NT2/D1 (cell line): Measurements from ENCODE around the gene SCP2.
A peak's percentile ranks its signal among the peaks of the same experiment; 100 is the strongest.

Source experiments
- DNase-seq: peaks from one replicate; pipeline ENCODE4 v3.0.0-alpha.2; 2011; ENCODE audit warnings: low read depth, low spot score
- H3K27me3 ChIP-seq: 2 replicates; pipeline ENCODE4 v1.6.0; 2011; ENCODE audit warnings: mild to moderate bottlenecking; ENCODE audit not compliant: insufficient read length, insufficient read depth
- H3K36me3 ChIP-seq: 2 replicates; pipeline ENCODE4 v1.6.1; 2011; ENCODE audit warnings: mild to moderate bottlenecking, low read length, mixed read lengths; ENCODE audit not compliant: insufficient read depth, insufficient read length
- H3K4me1 ChIP-seq: 2 replicates; pipeline ENCODE4 v1.5.1; 2011; ENCODE audit not compliant: insufficient read depth, insufficient read length
- H3K4me3 ChIP-seq: 2 replicates; pipeline ENCODE4 v1.5.1; 2011; ENCODE audit warnings: low read depth; ENCODE audit not compliant: insufficient read length
- H3K9ac ChIP-seq: 2 replicates; pipeline ENCODE4 v1.6.0; 2011; ENCODE audit warnings: low read depth; ENCODE audit not compliant: insufficient read length
- H3K9me3 ChIP-seq: 2 replicates; pipeline ENCODE4 v1.5.1; 2011; ENCODE audit warnings: mild to moderate bottlenecking, low read length; ENCODE audit not compliant: insufficient read depth
- SUZ12 ChIP-seq: IDR thresholded peaks from 2 replicates; pipeline ENCODE4 v1.6.1; 2011; ENCODE audit not compliant: insufficient read length, insufficient read depth; ENCODE audit errors: extremely low read depth
- YY1 ChIP-seq: IDR thresholded peaks from 2 replicates; pipeline ENCODE4 v1.6.1; 2011; ENCODE audit not compliant: insufficient read length, insufficient read depth
- ZNF274 ChIP-seq: IDR thresholded peaks from 2 replicates; pipeline ENCODE4 v1.6.1; 2011; ENCODE audit warnings: mild to moderate bottlenecking, low read depth, low read length

Gene SCP2

GRCh38 chr1:53057127-53057526 is 130.1 kb downstream of the SCP2 start:
- peaks cover 6% of the 10 kb centered on the region for H3K4me1 ChIP-seq
- no peaks in the 10 kb centered on the region for H3K9me3 ChIP-seq
- H3K4me3 ChIP-seq, result no peak overlapping the region
- no peak for DNase-seq
- TF ChIP-seq YY1 (no peak), SUZ12 (no peak), ZNF274 (no peak)
- peaks cover 4% of the 10 kb centered on the region for H3K36me3 ChIP-seq
- H3K27me3 ChIP-seq, result peaks cover 37% of the 10 kb centered on the region
- H3K9ac ChIP-seq, result no peak overlapping the region

DNA sequence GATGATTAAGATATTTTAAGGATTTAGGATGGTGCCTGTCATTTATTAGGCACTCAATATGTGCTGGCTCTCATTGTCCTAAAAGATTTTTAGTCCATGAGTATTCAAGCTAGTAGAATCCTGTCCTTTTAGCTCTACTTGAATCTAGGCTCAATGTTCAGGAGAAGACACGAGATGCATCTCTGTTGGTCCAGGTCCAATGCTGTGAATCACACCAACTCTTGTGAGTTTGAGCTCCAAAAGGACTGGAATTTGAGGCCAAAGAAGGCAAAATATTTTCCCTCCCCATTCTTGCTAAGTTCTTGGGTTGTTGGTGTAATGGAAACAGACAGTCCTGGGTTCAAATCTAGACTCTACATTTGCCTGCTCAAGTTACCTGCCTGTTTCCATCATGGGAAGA is 133.5 kb downstream of the SCP2 start:
- Histone ChIP-seq H3K27me3 (peaks cover 70% of the 10 kb centered on the region), H3K9ac (no peak overlapping the region), H3K4me1 (peaks cover 6% of the 10 kb centered on the region), H3K9me3 (no peaks in the 10 kb centered on the region), H3K36me3 (no peaks in the 10 kb centered on the region), H3K4me3 (no peak overlapping the region)
- no peak for DNase-seq
- TF ChIP-seq SUZ12 (no peak), ZNF274 (no peak), YY1 (no peak)

GRCh38 chr1:53061123-53061858 is 134.2 kb downstream of the SCP2 start:
- H3K4me3 ChIP-seq, result peak overlapping the region; percentile 41
- DNase-seq, result no peak
- peaks cover 70% of the 10 kb centered on the region for H3K27me3 ChIP-seq
- TF ChIP-seq ZNF274, result no peak
- no peak for TF ChIP-seq SUZ12
- no peak for TF ChIP-seq YY1
- no peaks in the 10 kb centered on the region for H3K9me3 ChIP-seq
- peak overlapping the region; percentile 47 for H3K9ac ChIP-seq
- no peaks in the 10 kb centered on the region for H3K36me3 ChIP-seq
- H3K4me1 ChIP-seq, result peaks cover 6% of the 10 kb centered on the region

DNA sequence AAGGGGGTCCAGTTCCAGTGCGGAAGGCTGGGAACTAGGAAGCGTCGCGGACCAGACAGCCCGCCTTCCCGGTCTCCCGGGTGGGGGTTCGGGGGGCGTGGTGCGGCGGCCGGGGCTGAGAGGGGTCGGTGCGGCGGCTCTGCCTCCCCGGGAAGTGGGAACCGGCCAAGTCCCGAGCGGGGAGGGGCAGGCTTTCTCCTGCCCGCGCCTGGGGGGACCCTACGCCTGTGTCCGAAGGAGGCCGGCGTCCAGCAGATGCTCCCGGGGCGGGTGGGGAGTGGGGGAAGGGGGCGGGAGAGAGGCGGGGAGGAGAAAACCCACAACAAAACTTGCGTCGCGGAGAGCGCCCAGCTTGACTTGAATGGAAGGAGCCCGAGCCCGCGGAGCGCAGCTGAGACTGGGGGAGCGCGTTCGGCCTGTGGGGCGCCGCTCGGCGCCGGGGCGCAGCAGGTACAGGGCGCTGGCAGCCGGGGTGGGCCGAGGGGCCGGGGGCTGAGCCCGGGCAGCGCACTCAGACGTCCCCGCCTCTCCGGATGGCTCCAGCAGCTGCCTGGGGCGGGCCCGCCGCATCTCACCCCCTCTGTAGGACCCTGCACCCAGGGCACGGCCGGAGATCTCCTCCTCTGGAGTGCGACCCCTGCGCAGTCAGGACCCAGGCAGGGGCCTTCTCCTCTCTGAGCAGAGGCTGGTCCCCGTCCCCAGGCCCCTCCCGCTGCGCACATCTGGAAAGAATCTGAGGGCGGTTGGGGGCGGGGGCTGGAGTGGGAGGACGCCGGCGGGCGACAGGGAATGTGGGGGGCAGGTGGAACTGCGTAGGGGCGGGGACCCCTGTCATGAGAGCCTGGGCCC is 135.0 kb downstream of the SCP2 start, which contains the start of gene PODN:
Gene PODN, plus strand, starts transcription at position 355 of the 849 bp plus-strand sequence. CDS start 7,643 bp downstream, outside the sequence.
- TF ChIP-seq SUZ12, result peak; percentile 38
- TF ChIP-seq ZNF274, result no peak
- no peak for TF ChIP-seq YY1
- H3K27me3 ChIP-seq, result peaks cover 70% of the 10 kb centered on the region
- H3K4me1 ChIP-seq, result peaks cover 6% of the 10 kb centered on the region
- H3K36me3 ChIP-seq, result no peaks in the 10 kb centered on the region
- peak within 1 kb of the TSS; percentile 47 for H3K9ac ChIP-seq
- no peaks in the 10 kb centered on the region for H3K9me3 ChIP-seq
- peak within 1 kb of the TSS; percentile 41 for H3K4me3 ChIP-seq
- DNase-seq, result no peak

GRCh38 chr1:53062708-53063591 is 135.9 kb downstream of the SCP2 start:
- Histone ChIP-seq H3K27me3 (peaks cover 70% of the 10 kb centered on the region), H3K36me3 (no peaks in the 10 kb centered on the region), H3K4me3 (peak overlapping the region; percentile 41), H3K4me1 (peaks cover 6% of the 10 kb centered on the region), H3K9ac (no peak overlapping the region), H3K9me3 (no peaks in the 10 kb centered on the region)
- no peak for DNase-seq
- TF ChIP-seq SUZ12, result no peak
- no peak for TF ChIP-seq ZNF274
- no peak for TF ChIP-seq YY1

- peaks cover 65% of the 10 kb centered on the region for H3K27me3 ChIP-seq
- H3K9ac ChIP-seq, result no peak overlapping the region
Measured at GRCh38 chr1:53063744-53064515, 136.9 kb downstream of the SCP2 start.

More at GRCh38 chr1:53063744-53064515, 136.9 kb downstream of the SCP2 start:
- Histone ChIP-seq H3K4me1 (peaks cover 6% of the 10 kb centered on the region), H3K36me3 (no peaks in the 10 kb centered on the region), H3K4me3 (no peak overlapping the region), H3K9me3 (no peaks in the 10 kb centered on the region)
- TF ChIP-seq SUZ12 (no peak), ZNF274 (no peak), YY1 (no peak)
- no peak for DNase-seq
